Tibial nerve (tissue), 4 donors: ENCODE results near the gene KLF3. TPM values are rescaled to one million over a fixed set of nuclear protein-coding genes. Genes with fewer than 3 reads are reported as not detected.

Source experiments
- DNase-seq, 2 donors: peaks; one replicate each; pipeline ENCODE4 v3.0.0-alpha.2; 2019; ENCODE audit warnings: low spot score in 2 of 2
- H3K27ac ChIP-seq, 4 donors: fragments of 200-600 bp; sonication (generic) in 3 of 4; one replicate each; pipeline ENCODE4 v1.5.1; 2017 to 2019; ENCODE audit warnings: mild to moderate bottlenecking in 1 of 4
- H3K27me3 ChIP-seq, 2 donors: fragments of 200-600 bp; sonication (generic) in 1 of 2; one replicate each; pipeline versions ENCODE4 v1.5.1 to v1.6.0; 2017 to 2019
- H3K36me3 ChIP-seq, 3 donors: fragments of 200-600 bp; sonication (generic); one replicate each; pipeline ENCODE4 v1.5.1; 2018 to 2019
- H3K4me1 ChIP-seq, 4 donors: fragments of 200-600 bp; sonication (generic) in 3 of 4; one replicate each; pipeline ENCODE4 v1.5.1; 2017 to 2019
- H3K4me3 ChIP-seq, 4 donors: fragments of 200-600 bp; sonication (generic) in 3 of 4; one replicate each; pipeline ENCODE4 v1.5.1; 2017 to 2019; ENCODE audit warnings: mild to moderate bottlenecking in 1 of 4, moderate library complexity in 1 of 4
- H3K9me3 ChIP-seq, 4 donors: fragments of 200-600 bp; sonication (generic) in 3 of 4; one replicate each; pipeline ENCODE4 v1.5.1; 2017 to 2019
- CTCF ChIP-seq, 5 experiments: fragments of 200-600 bp in 3 of 5; fragments of 450-650 bp in 2 of 5; sonication (generic) in 3 of 5; IDR thresholded peaks; one replicate each; pipeline ENCODE4 v1.5.1; 2016 to 2019; ENCODE audit warnings: antibody characterized with exemption in 5 of 5, mild to moderate bottlenecking in 3 of 5, moderate library complexity in 2 of 5
- EP300 ChIP-seq, 2 donors: sonication (generic); formaldehyde crosslinking; IDR thresholded peaks; one replicate each; pipeline ENCODE4 v1.6.1; 2017; ENCODE audit warnings: antibody characterized with exemption in 2 of 2, mild to moderate bottlenecking in 1 of 2
- POLR2A ChIP-seq, 2 donors: fragments of 450-650 bp; IDR thresholded peaks; one replicate each; pipeline ENCODE4 v1.6.1; 2017; ENCODE audit warnings: antibody characterized with exemption in 2 of 2, mild to moderate bottlenecking in 2 of 2, moderate library complexity in 2 of 2
- WGBS, 2 donors: methylation state at CpG; one replicate each; pipeline ENCODE4 v1.1.5; 2018; 5-methylcytosine and 5-hydroxymethylcytosine counted together
- total RNA-seq, 4 donors: library from RNA; depleted of rRNA; stranded (reverse); fragments of >200 nt; gene quantifications; one replicate each; pipeline ENCODE4 v1.1.0, GENCODE V29; 2016

KLF3 gene
- total RNA-seq, 4 donors from 2014 or later: 36.3 to 70.1 (median 38.4) TPM

GRCh38 chr4:38703635-38704034 is 39.6 kb downstream of the KLF3 start:
- DNase-seq: no peak
- Histone ChIP-seq H3K36me3 (peaks cover 0 to 3% (median 0%) of the 10 kb centered on the region in 3 donors), H3K27ac (no peak overlapping the region), H3K9me3 (no peaks in the 10 kb centered on the region), H3K27me3 (no peaks in the 10 kb centered on the region), H3K4me3 (no peak overlapping the region), H3K4me1 (peaks cover 0 to 13% (median 0%) of the 10 kb centered on the region in 4 donors)
- WGBS, 2 donors: 60 to 63% methylated on average over 4 of the region's 4 CpGs
- no peak for TF ChIP-seq POLR2A (IDR thresholded peaks at IDR 0.05)
- no peak for TF ChIP-seq CTCF (IDR thresholded peaks at IDR 0.05)
- no peak for TF ChIP-seq EP300 (IDR thresholded peaks at IDR 0.05)

- Histone ChIP-seq H3K4me1 (peaks cover 0 to 13% (median 0%) of the 10 kb centered on the region in 4 donors), H3K27ac (no peak overlapping the region), H3K36me3 (no peaks in the 10 kb centered on the region), H3K4me3 (no peak overlapping the region), H3K27me3 (no peaks in the 10 kb centered on the region), H3K9me3 (no peaks in the 10 kb centered on the region)
- no peak for TF ChIP-seq EP300 (IDR thresholded peaks at IDR 0.05)
- TF ChIP-seq CTCF (IDR thresholded peaks at IDR 0.05): no peak
- no peak for TF ChIP-seq POLR2A (IDR thresholded peaks at IDR 0.05)
- no peak for DNase-seq
- 60 to 64% methylated on average over 3 of the region's 3 CpGs for WGBS, 2 donors
Observed at GRCh38 chr4:38704622-38705154, 40.7 kb downstream of the KLF3 start.

GRCh38 chr4:38706301-38706700 is 42.3 kb downstream of the KLF3 start:
- no peak for TF ChIP-seq EP300 (IDR thresholded peaks at IDR 0.05)
- TF ChIP-seq POLR2A (IDR thresholded peaks at IDR 0.05): no peak
- no peak for TF ChIP-seq CTCF (IDR thresholded peaks at IDR 0.05)
- no peak for DNase-seq
- no peaks in the 10 kb centered on the region for H3K36me3 ChIP-seq
- no peaks in the 10 kb centered on the region for H3K9me3 ChIP-seq
- no peak overlapping the region for H3K27ac ChIP-seq
- no peaks in the 10 kb centered on the region for H3K27me3 ChIP-seq
- no peak overlapping the region for H3K4me3 ChIP-seq
- WGBS, 2 donors: 94 to 98% methylated on average over 2 of the region's 2 CpGs
- peaks cover 0 to 13% (median 0%) of the 10 kb centered on the region in 4 donors for H3K4me1 ChIP-seq

- WGBS, 2 donors: 74 to 86% methylated on average over 2 of the region's 2 CpGs
Observed at GRCh38 chr4:38710053-38710452, 46.1 kb downstream of the KLF3 start.

GRCh38 chr4:38711066-38711465 is 47.1 kb downstream of the KLF3 start:
- TF ChIP-seq POLR2A (IDR thresholded peaks at IDR 0.05) (no peak), EP300 (IDR thresholded peaks at IDR 0.05) (no peak)
- no peak for DNase-seq
- H3K4me3 ChIP-seq: no peak overlapping the region
- no peaks in the 10 kb centered on the region for H3K27me3 ChIP-seq
- 75 to 82% methylated on average over 2 of the region's 2 CpGs for WGBS, 2 donors
- no peaks in the 10 kb centered on the region for H3K4me1 ChIP-seq
- no peak overlapping the region for H3K27ac ChIP-seq
- no peaks in the 10 kb centered on the region for H3K9me3 ChIP-seq
- H3K36me3 ChIP-seq: no peaks in the 10 kb centered on the region

More at GRCh38 chr4:38710053-38710452, 46.1 kb downstream of the KLF3 start:
- H3K9me3 ChIP-seq: no peaks in the 10 kb centered on the region
- no peak for TF ChIP-seq POLR2A (IDR thresholded peaks at IDR 0.05)
- no peak for TF ChIP-seq EP300 (IDR thresholded peaks at IDR 0.05)
- no peak for TF ChIP-seq CTCF (IDR thresholded peaks at IDR 0.05)
- no peaks in the 10 kb centered on the region for H3K36me3 ChIP-seq
- no peaks in the 10 kb centered on the region for H3K27me3 ChIP-seq
- no peak overlapping the region for H3K4me3 ChIP-seq
- no peak for DNase-seq
- no peaks in the 10 kb centered on the region for H3K4me1 ChIP-seq
- no peak overlapping the region for H3K27ac ChIP-seq
